ENCODE data around the gene PLEKHS1.

DNA sequence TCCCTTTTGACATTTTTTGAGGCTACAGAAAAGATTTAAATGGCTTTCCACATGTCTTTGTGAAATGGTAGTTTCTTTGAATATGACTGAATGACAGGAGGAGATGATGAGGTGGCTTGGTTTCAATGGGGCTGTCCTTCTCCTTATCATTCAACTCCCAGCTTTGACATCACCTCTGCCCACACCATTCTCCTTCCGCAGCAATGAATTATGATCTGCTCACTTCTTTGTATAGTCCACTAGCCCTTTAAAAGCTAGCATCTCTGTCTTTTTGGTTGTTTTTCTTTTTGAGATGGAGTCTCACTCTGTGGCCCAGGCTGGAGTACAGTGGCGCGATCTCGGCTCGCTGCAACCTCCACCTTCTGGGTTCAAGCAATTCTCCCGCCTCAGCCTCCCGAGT lies 70.7 kb downstream of the PLEKHS1 start:
- TF ChIP-seq, protein P1, sequence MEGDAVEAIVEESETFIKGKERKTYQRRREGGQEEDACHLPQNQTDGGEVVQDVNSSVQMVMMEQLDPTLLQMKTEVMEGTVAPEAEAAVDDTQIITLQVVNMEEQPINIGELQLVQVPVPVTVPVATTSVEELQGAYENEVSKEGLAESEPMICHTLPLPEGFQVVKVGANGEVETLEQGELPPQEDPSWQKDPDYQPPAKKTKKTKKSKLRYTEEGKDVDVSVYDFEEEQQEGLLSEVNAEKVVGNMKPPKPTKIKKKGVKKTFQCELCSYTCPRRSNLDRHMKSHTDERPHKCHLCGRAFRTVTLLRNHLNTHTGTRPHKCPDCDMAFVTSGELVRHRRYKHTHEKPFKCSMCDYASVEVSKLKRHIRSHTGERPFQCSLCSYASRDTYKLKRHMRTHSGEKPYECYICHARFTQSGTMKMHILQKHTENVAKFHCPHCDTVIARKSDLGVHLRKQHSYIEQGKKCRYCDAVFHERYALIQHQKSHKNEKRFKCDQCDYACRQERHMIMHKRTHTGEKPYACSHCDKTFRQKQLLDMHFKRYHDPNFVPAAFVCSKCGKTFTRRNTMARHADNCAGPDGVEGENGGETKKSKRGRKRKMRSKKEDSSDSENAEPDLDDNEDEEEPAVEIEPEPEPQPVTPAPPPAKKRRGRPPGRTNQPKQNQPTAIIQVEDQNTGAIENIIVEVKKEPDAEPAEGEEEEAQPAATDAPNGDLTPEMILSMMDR (IDR thresholded peaks at IDR 0.05; ENCODE audit: poor library complexity), result no peak
- no peak for TF ChIP-seq EZH2 (IDR thresholded peaks at IDR 0.05; ENCODE audit: borderline replicate concordance)
- TF ChIP-seq EZH2phosphoT487 (IDR thresholded peaks at IDR 0.05; ENCODE audit: low read depth, severe bottlenecking, unreplicated experiment), result no peak
